Measurements from ENCODE around the gene KCTD7. TPM values are rescaled to one million over a fixed set of nuclear protein-coding genes. Genes with fewer than 3 reads are reported as not detected.
"Not testable (repeated sequence)": the region's sequence is repeated elsewhere in the genome, so short reads cannot be mapped to it uniquely, and the experiment has no call there.

The KCTD7 gene
- total RNA-seq (2022) (4.3 and 5.5 TPM in 2 replicates), Bru-seq, nascent RNA (percentile 52 among the genes with signal in this experiment), BruChase-seq, experiment 1, labeled RNA remaining after a 6-hour chase (percentile 60 among the genes with signal in this experiment), BruChase-seq, experiment 2, labeled RNA remaining after a 2-hour chase (percentile 63 among the genes with signal in this experiment)
- long read RNA-seq, partial matches to known transcripts, result 1 of 2 reads
- long read RNA-seq, other reads (novel, unspliced or antisense), result 1 of 2 reads

DNA sequence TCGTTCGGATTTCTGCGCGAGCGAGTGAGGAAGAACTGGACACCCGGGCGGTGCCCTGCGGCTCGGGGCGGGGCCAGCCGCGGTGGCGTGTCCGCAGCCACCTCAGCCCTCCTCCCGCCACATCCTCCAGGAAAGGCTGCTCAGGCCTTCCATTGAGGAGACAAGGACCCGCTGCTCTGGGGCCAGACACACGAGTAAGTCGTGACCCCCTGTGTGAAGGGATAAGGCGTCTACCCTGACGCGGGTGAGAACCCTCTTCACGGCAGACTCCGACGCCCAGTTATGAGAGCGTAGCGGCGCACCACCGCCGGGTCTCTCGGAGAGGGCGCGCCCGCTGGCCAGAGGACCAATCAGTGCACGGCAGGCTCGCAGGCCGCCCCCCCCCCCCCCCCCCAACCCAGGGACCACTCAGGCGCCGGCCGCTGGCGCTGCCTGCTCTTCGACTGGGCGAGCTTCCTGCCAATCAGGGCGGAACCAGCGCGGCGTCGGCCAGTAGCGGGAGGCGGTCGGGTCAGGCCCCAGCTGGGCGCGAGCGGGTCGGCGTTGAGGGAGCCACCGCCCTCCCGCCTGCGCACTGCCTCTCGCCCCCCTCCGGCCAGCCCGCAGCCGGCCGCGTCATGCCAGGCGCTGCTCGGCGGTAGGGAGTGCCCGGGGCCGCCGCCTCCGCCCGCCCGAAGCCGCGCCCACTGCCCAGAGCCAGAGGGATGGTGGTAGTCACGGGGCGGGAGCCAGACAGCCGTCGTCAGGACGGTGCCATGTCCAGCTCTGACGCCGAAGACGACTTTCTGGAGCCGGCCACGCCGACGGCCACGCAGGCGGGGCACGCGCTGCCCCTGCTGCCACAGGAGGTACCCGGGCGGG, at the start of gene KCTD7:
Gene KCTD7 (plus strand): TSS at position 521 of the 861 bp plus-strand sequence. CDS start 184 bp downstream, at position 705.
- DNase-seq, result peak; percentile 94
- Mint-ChIP-seq H3K9me3 (ENCODE audit: low read depth, unreplicated experiment) (no peaks in the 10 kb centered on the region), H3K27me3 (ENCODE audit: unreplicated experiment) (no peaks in the 10 kb centered on the region), H3K4me1 (ENCODE audit: low read depth, unreplicated experiment) (peaks cover 10% of the 10 kb centered on the region), H3K36me3 (ENCODE audit: insufficient read depth, unreplicated experiment) (peaks cover 24% of the 10 kb centered on the region), H3K4me3 (ENCODE audit: low read depth, unreplicated experiment) (peak within 1 kb of the TSS; percentile 73), H3K27ac (ENCODE audit: unreplicated experiment) (peak within 1 kb of the TSS; percentile 39)
- CTCF ChIA-PET, result interaction anchor here (0.6 to 0.7 kb wide), 4 partner anchors 15 to 415 kb away, joined by 3 to 8 read pairs (median 4); no protein-coding TSS in a partner anchor
- TF ChIP-seq, protein P1, sequence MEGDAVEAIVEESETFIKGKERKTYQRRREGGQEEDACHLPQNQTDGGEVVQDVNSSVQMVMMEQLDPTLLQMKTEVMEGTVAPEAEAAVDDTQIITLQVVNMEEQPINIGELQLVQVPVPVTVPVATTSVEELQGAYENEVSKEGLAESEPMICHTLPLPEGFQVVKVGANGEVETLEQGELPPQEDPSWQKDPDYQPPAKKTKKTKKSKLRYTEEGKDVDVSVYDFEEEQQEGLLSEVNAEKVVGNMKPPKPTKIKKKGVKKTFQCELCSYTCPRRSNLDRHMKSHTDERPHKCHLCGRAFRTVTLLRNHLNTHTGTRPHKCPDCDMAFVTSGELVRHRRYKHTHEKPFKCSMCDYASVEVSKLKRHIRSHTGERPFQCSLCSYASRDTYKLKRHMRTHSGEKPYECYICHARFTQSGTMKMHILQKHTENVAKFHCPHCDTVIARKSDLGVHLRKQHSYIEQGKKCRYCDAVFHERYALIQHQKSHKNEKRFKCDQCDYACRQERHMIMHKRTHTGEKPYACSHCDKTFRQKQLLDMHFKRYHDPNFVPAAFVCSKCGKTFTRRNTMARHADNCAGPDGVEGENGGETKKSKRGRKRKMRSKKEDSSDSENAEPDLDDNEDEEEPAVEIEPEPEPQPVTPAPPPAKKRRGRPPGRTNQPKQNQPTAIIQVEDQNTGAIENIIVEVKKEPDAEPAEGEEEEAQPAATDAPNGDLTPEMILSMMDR (IDR thresholded peaks at IDR 0.05; ENCODE audit: unreplicated experiment), result no peak
- intact Hi-C loops (cut with micrococcal nuclease; ENCODE audit: unreplicated experiment), result no loop called here
- TSS peak; percentile 96 for BruUV-seq (replicated peaks)

DNA sequence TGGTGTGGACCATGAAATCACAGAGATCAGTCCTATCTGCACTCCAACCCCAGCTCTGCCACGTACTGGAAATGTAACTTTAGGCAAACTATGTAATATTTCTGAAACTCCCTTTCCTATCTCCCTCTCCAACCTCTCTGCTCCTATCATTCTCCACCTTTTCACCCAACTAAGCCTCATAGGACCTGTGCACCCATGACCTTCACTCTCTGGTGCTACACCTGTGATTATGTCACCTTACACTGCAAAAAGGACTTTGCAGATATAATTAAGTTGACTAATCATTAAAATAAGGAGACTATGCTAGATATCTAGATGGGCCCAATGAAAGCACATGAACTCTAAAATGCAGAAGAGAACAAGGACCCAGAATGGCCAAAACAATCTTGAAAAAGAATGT, 48.3 kb upstream of the KCTD7 start:
- DNase-seq; H3K4me1 Mint-ChIP-seq (ENCODE audit: low read depth, unreplicated experiment); H3K27ac Mint-ChIP-seq (ENCODE audit: unreplicated experiment); H3K9me3 Mint-ChIP-seq (ENCODE audit: low read depth, unreplicated experiment); H3K27me3 Mint-ChIP-seq (ENCODE audit: unreplicated experiment); CTCF ChIA-PET; H3K4me3 Mint-ChIP-seq (ENCODE audit: low read depth, unreplicated experiment); BruUV-seq (replicated peaks); intact Hi-C loops (cut with micrococcal nuclease; ENCODE audit: unreplicated experiment): not testable (repeated sequence)
- H3K36me3 Mint-ChIP-seq (ENCODE audit: insufficient read depth, unreplicated experiment), result peaks cover 11% of the 10 kb centered on the region

GRCh38 chr7:66582816-66583489, 45.7 kb upstream of the KCTD7 start:
- H3K27me3 Mint-ChIP-seq (ENCODE audit: unreplicated experiment); CTCF ChIA-PET; H3K9me3 Mint-ChIP-seq (ENCODE audit: low read depth, unreplicated experiment); H3K4me3 Mint-ChIP-seq (ENCODE audit: low read depth, unreplicated experiment); H3K27ac Mint-ChIP-seq (ENCODE audit: unreplicated experiment); BruUV-seq (replicated peaks); intact Hi-C loops (cut with micrococcal nuclease; ENCODE audit: unreplicated experiment); H3K4me1 Mint-ChIP-seq (ENCODE audit: low read depth, unreplicated experiment); DNase-seq: not testable (repeated sequence)
- H3K36me3 Mint-ChIP-seq (ENCODE audit: insufficient read depth, unreplicated experiment), result peaks cover 11% of the 10 kb centered on the region

DNA sequence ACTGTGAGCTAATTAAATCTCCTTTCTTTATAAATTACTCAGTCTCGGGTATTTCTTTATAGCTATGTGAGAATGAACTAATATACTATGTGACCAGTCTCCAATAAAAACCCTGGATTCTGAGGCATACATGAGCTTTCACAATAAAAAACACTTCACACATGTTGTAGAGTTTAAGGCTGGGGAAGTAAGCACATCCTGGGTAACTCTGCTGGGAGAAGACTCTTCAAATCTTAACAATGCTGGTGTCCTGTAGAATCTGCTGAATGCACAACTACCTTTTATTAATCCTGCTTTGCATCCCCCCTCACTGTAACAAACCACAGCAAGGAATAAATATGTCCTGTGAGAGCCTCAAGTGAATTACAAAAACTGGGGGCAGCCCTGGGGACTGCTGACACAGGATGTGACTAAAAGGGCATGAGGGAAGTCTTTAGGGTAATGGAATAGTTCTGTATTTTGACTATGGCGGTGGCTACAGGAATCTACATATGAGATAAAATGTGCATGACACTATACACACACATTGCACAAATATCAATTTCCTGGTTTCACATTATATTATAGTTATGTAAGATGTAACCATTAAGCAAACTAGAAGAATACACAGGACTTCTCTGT, 45.1 kb upstream of the KCTD7 start:
- Mint-ChIP-seq H3K9me3 (ENCODE audit: low read depth, unreplicated experiment) (no peaks in the 10 kb centered on the region), H3K36me3 (ENCODE audit: insufficient read depth, unreplicated experiment) (peaks cover 11% of the 10 kb centered on the region), H3K4me1 (ENCODE audit: low read depth, unreplicated experiment) (no peaks in the 10 kb centered on the region), H3K27ac (ENCODE audit: unreplicated experiment) (no peak overlapping the region), H3K4me3 (ENCODE audit: low read depth, unreplicated experiment) (no peak overlapping the region), H3K27me3 (ENCODE audit: unreplicated experiment) (no peaks in the 10 kb centered on the region)
- CTCF ChIA-PET, result no interaction called here
- TF ChIP-seq, protein P1 (IDR thresholded peaks at IDR 0.05; ENCODE audit: unreplicated experiment), result no peak
- BruUV-seq (replicated peaks), result no TSS peak
- intact Hi-C loops (cut with micrococcal nuclease; ENCODE audit: unreplicated experiment), result no loop called here
- no peak for DNase-seq

- no peaks in the 10 kb centered on the region for H3K9me3 Mint-ChIP-seq (ENCODE audit: low read depth, unreplicated experiment)
- no peak for DNase-seq
- H3K27ac Mint-ChIP-seq (ENCODE audit: unreplicated experiment), result no peak overlapping the region
- CTCF ChIA-PET, result interaction anchor here (1.0 kb wide), 1 partner anchor 32 kb away, joined by 3 read pairs; no protein-coding TSS in a partner anchor
- TF ChIP-seq, protein P1 (IDR thresholded peaks at IDR 0.05; ENCODE audit: unreplicated experiment), result no peak
- peaks cover 9% of the 10 kb centered on the region for H3K4me1 Mint-ChIP-seq (ENCODE audit: low read depth, unreplicated experiment)
- no peaks in the 10 kb centered on the region for H3K27me3 Mint-ChIP-seq (ENCODE audit: unreplicated experiment)
- intact Hi-C loops (cut with micrococcal nuclease; ENCODE audit: unreplicated experiment), result no loop called here
- no TSS peak for BruUV-seq (replicated peaks)
- H3K4me3 Mint-ChIP-seq (ENCODE audit: low read depth, unreplicated experiment), result no peak overlapping the region
- H3K36me3 Mint-ChIP-seq (ENCODE audit: insufficient read depth, unreplicated experiment), result peaks cover 14% of the 10 kb centered on the region
Observed at GRCh38 chr7:66586181-66586580, 42.5 kb upstream of the KCTD7 start.

DNA sequence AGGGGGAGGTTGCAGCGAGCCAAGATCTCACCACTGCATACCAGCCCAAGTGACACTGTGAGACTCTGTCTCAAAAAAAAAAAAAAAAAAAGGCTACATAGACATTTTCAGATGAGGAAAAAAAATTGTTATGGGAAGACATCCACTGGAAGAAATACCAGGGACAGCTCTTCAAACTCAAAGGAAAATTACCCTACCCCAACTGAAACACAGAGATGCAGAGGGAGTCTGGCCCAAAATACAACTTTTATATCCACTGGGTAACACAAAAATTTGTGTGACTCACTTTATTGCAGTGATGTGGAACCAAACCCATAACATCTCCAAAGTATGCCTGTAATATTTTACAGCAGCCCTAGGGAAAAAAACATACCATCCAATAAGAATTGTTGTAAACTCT, 40.5 kb upstream of the KCTD7 start:
- intact Hi-C loops (cut with micrococcal nuclease; ENCODE audit: unreplicated experiment); H3K9me3 Mint-ChIP-seq (ENCODE audit: low read depth, unreplicated experiment); DNase-seq; CTCF ChIA-PET; H3K27ac Mint-ChIP-seq (ENCODE audit: unreplicated experiment); H3K4me3 Mint-ChIP-seq (ENCODE audit: low read depth, unreplicated experiment); H3K4me1 Mint-ChIP-seq (ENCODE audit: low read depth, unreplicated experiment); BruUV-seq (replicated peaks); H3K27me3 Mint-ChIP-seq (ENCODE audit: unreplicated experiment): not testable (repeated sequence)
- H3K36me3 Mint-ChIP-seq (ENCODE audit: insufficient read depth, unreplicated experiment), result peaks cover 21% of the 10 kb centered on the region

Data from Calu3 (cell line).